ENCODE measurements around the gene STAT5B.

The STAT5B gene

DNA sequence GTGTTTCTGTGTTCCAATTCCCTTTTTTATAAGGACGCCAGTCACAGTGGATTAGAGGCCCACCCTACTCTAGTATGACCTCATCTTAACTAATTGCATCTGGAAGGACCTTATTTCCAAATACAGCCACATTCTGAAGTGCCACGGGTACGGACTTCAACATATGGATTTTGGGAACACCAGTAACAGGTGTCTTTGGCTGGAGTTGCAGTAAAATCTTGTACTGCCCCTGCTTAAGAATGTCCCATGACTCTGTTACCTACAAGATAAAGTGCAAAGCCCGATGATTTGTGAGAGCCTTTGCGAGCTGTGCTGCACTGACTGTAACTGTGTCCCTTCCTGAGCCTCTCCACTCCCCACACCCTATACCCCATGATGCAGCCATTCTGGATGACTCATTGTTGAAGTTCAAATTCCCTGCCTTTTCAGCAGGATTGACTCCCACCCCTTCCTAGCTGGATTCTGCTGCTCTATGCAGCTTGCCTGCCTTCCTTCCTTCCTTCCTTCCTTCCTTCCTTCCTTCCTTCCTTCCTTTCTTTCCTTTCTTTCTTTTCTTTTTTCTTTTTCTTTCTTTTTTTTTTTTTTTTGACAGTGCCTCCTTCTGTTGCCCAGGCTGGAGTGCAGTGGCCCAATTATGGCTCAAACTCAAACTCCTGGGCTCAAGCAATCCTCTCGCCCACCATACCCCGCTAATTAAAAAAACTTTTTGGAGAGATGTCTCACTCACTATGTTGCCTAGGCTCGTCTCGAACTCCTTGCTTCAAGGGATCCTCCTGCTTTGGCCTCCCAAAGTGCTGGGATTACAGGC, 93.1 kb downstream of the STAT5B start:
- H3K9ac ChIP-seq (ENCODE audit: low read length), result peak overlapping the region; percentile 51
- no peaks in the 10 kb centered on the region for H3K79me2 ChIP-seq (ENCODE audit: low read length)
- H4K20me1 ChIP-seq (ENCODE audit: insufficient read depth, low read length), result no peaks in the 10 kb centered on the region
- H3K4me3 ChIP-seq (ENCODE audit: low read length), result peak overlapping the region; percentile 58
- H3K4me2 ChIP-seq (ENCODE audit: low read depth, low read length), result peak overlapping the region; percentile 51
- no peak for DNase-seq
- peaks cover 41% of the 10 kb centered on the region for H3F3A ChIP-seq (ENCODE audit: insufficient read depth, low read length)
- TF ChIP-seq, protein P1, sequence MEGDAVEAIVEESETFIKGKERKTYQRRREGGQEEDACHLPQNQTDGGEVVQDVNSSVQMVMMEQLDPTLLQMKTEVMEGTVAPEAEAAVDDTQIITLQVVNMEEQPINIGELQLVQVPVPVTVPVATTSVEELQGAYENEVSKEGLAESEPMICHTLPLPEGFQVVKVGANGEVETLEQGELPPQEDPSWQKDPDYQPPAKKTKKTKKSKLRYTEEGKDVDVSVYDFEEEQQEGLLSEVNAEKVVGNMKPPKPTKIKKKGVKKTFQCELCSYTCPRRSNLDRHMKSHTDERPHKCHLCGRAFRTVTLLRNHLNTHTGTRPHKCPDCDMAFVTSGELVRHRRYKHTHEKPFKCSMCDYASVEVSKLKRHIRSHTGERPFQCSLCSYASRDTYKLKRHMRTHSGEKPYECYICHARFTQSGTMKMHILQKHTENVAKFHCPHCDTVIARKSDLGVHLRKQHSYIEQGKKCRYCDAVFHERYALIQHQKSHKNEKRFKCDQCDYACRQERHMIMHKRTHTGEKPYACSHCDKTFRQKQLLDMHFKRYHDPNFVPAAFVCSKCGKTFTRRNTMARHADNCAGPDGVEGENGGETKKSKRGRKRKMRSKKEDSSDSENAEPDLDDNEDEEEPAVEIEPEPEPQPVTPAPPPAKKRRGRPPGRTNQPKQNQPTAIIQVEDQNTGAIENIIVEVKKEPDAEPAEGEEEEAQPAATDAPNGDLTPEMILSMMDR (IDR thresholded peaks at IDR 0.05; ENCODE audit: low read length), result no peak
- TF ChIP-seq EZH2 (optimal IDR thresholded peaks at IDR 0.05; ENCODE audit: low read depth, low read length) (no peak), EZH2phosphoT487 (IDR thresholded peaks at IDR 0.05; ENCODE audit: low read length) (no peak)
- H3K27me3 ChIP-seq (replicated peaks; ENCODE audit: insufficient read depth, low read length), result no peaks in the 10 kb centered on the region
- no peaks in the 10 kb centered on the region for H3K36me3 ChIP-seq (replicated peaks; ENCODE audit: insufficient read depth, low read length)
- peaks cover 47% of the 10 kb centered on the region for H3K4me1 ChIP-seq (ENCODE audit: low read length)
- no peaks in the 10 kb centered on the region for H3K9me2 ChIP-seq (replicated peaks; ENCODE audit: insufficient read depth, low read length)
- H3K9me3 ChIP-seq (replicated peaks; ENCODE audit: insufficient read depth, low read length), result no peaks in the 10 kb centered on the region
- peak overlapping the region; percentile 76; the same call in 1 of the 2 replicates for H3K27ac ChIP-seq (ENCODE audit: low read length)
- H2AFZ ChIP-seq (ENCODE audit: low read length), result peak overlapping the region; percentile 70

DNA sequence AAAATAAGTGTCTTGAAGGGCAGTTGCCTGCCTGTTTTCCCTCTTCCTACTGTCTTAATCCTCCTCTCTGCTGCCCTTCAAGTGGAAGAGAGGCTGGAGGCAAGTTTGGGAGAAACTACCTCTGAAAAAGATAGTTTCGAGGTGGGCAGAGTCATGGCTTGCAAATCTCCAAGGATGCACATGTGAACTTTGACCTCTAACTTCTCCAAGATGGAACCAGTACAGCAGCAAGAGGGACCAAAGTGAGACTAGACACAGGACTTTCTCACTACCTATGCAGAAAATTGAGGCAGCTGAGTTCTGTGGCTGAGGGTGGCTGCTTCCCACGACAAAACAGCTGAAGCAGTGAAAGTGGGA, 94.4 kb downstream of the STAT5B start:
- Histone ChIP-seq H3K4me2 (ENCODE audit: low read depth, low read length) (peak overlapping the region; percentile 70; the same call in 1 of the 2 replicates), H3K9ac (ENCODE audit: low read length) (no peak overlapping the region), H3F3A (ENCODE audit: insufficient read depth, low read length) (peaks cover 41% of the 10 kb centered on the region), H4K20me1 (ENCODE audit: insufficient read depth, low read length) (no peaks in the 10 kb centered on the region), H3K27me3 (replicated peaks; ENCODE audit: insufficient read depth, low read length) (no peaks in the 10 kb centered on the region), H3K4me1 (ENCODE audit: low read length) (peaks cover 48% of the 10 kb centered on the region), H3K27ac (ENCODE audit: low read length) (no peak overlapping the region), H3K36me3 (replicated peaks; ENCODE audit: insufficient read depth, low read length) (no peaks in the 10 kb centered on the region), H3K79me2 (ENCODE audit: low read length) (no peaks in the 10 kb centered on the region), H2AFZ (ENCODE audit: low read length) (no peak overlapping the region), H3K9me2 (replicated peaks; ENCODE audit: insufficient read depth, low read length) (no peaks in the 10 kb centered on the region), H3K9me3 (replicated peaks; ENCODE audit: insufficient read depth, low read length) (no peaks in the 10 kb centered on the region), H3K4me3 (ENCODE audit: low read length) (no peak overlapping the region)
- no peak for DNase-seq
- TF ChIP-seq EZH2 (optimal IDR thresholded peaks at IDR 0.05; ENCODE audit: low read depth, low read length) (no peak), EZH2phosphoT487 (IDR thresholded peaks at IDR 0.05; ENCODE audit: low read length) (no peak)
- TF ChIP-seq, protein P1 (IDR thresholded peaks at IDR 0.05; ENCODE audit: low read length), result no peak

DNA sequence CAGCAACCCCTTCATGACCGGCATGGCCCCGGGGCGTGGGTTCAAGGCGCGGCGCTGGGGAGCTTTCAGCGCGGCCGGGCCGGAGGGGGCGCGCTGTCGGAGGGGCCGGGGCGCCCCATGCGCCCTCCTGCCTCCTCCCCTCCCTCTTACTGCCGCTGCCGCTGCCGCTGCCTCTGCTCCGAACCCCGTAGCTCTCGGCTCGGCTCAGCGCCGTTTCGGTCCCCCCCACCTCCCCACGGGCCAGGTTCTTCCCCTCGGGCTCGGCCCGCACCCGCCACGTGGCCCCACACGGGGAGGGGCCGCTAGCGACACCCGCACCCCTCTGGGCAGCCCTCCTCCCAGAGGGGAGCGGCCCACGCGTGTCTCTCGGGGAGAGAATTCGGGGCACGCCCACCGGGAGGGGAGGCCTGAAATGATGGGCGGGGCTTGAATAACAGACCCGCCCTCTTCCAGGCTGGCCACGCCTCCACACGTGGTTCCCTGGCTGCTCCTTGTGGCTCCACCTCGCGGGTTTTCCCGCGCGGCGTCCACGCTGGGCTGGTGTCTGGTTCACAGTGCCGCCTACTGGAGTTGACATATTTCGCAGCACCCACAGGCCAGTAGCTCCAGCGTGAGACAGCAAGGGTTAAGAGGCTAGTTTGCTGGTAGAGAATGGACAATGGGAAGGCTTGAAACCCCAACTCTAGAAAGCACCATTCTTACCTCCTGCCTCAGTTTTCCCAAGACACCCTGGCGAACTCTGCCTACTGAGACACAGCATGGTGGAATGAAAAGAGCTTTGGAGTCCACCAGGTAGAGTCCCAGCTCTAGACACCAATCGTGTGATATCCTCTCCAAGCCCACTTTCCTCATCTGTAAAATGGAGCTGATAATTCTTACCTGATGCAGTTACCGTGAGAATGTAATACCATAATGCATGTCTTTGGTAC, 95.0 kb downstream of the STAT5B start, which contains the start of gene KCNH4:
KCNH4 (minus strand) TSS at position 221 of the 929 bp plus-strand sequence; CDS start at position 24, 197 bp downstream.
- TF ChIP-seq EZH2phosphoT487 (IDR thresholded peaks at IDR 0.05; ENCODE audit: low read length) (no peak), EZH2 (optimal IDR thresholded peaks at IDR 0.05; ENCODE audit: low read depth, low read length) (no peak)
- TF ChIP-seq, protein P1 (IDR thresholded peaks at IDR 0.05; ENCODE audit: low read length), result peak; percentile 68
- Histone ChIP-seq H2AFZ (ENCODE audit: low read length) (peak within 1 kb of the TSS; percentile 75), H4K20me1 (ENCODE audit: insufficient read depth, low read length) (no peaks in the 10 kb centered on the region), H3K4me2 (ENCODE audit: low read depth, low read length) (peak within 1 kb of the TSS; percentile 70; the same call in 1 of the 2 replicates), H3F3A (ENCODE audit: insufficient read depth, low read length) (peaks cover 41% of the 10 kb centered on the region), H3K4me3 (ENCODE audit: low read length) (peak within 1 kb of the TSS; percentile 63), H3K27me3 (replicated peaks; ENCODE audit: insufficient read depth, low read length) (no peaks in the 10 kb centered on the region), H3K36me3 (replicated peaks; ENCODE audit: insufficient read depth, low read length) (no peaks in the 10 kb centered on the region), H3K4me1 (ENCODE audit: low read length) (peaks cover 48% of the 10 kb centered on the region), H3K9me3 (replicated peaks; ENCODE audit: insufficient read depth, low read length) (no peaks in the 10 kb centered on the region), H3K9ac (ENCODE audit: low read length) (no peak within 1 kb of the TSS), H3K79me2 (ENCODE audit: low read length) (no peaks in the 10 kb centered on the region), H3K27ac (ENCODE audit: low read length) (no peak within 1 kb of the TSS), H3K9me2 (replicated peaks; ENCODE audit: insufficient read depth, low read length) (no peaks in the 10 kb centered on the region)
- DNase-seq, result peak; percentile 86

All from MM.1S (cell line).